Natural killer cell treated with Interleukin-12 subunit alpha and Interleukin-12 subunit beta and Interleukin-15 and Interleukin-18, amount 100 ng/mL, for 72 hours (primary cell): ENCODE measurements around the gene ATG2B. TPM values are rescaled to one million over a fixed set of nuclear protein-coding genes. Genes with fewer than 3 reads are reported as not detected.

Experiments
- ATAC-seq, 2 donors: fragments of 150-1000 bp; cut with Tn5 transposase in 1 of 2; sonication (Bioruptor Pico), chemical (Tn5 transposase) in 1 of 2; 2 replicates each; pipeline ENCODE4 v1.10.0; 2021
- DNase-seq: peaks from one replicate; pipeline ENCODE4 v3.0.0; 2022; ENCODE audit warnings: low spot score
- H3K27ac Mint-ChIP-seq, 2 donors: 1 replicate in 1 of 2; 2 replicates in 1 of 2; pipeline ENCODE4 v1.8.0; 2022; ENCODE audit warnings: mixed read lengths in 2 of 2, mild to moderate bottlenecking in 1 of 2, moderate library complexity in 1 of 2
- H3K27me3 Mint-ChIP-seq, 2 donors: 1 replicate in 1 of 2; 2 replicates in 1 of 2; pipeline ENCODE4 v1.8.0; 2022; ENCODE audit warnings: mixed read lengths in 2 of 2
- H3K36me3 Mint-ChIP-seq: one replicate; pipeline ENCODE4 v1.8.0; 2022; ENCODE audit warnings: mixed read lengths
- H3K4me1 Mint-ChIP-seq, 2 donors: 1 replicate in 1 of 2; 2 replicates in 1 of 2; pipeline ENCODE4 v1.8.0; 2022; ENCODE audit warnings: low read depth in 2 of 2, mixed read lengths in 2 of 2, mild to moderate bottlenecking in 1 of 2
- H3K4me3 Mint-ChIP-seq: one replicate; pipeline ENCODE4 v1.8.0; 2022; ENCODE audit warnings: mixed read lengths
- H3K9me3 Mint-ChIP-seq: 2 replicates; pipeline ENCODE4 v1.8.0; 2022; ENCODE audit warnings: mixed read lengths
- total RNA-seq, 2 donors: library from RNA; stranded (reverse); gene quantifications; one replicate each; pipeline ENCODE4 v1.2.3, GENCODE V29; 2022

Gene ATG2B
- total RNA-seq, 2 donors from 2014 or later, result 19.1 to 31.8 TPM

DNA sequence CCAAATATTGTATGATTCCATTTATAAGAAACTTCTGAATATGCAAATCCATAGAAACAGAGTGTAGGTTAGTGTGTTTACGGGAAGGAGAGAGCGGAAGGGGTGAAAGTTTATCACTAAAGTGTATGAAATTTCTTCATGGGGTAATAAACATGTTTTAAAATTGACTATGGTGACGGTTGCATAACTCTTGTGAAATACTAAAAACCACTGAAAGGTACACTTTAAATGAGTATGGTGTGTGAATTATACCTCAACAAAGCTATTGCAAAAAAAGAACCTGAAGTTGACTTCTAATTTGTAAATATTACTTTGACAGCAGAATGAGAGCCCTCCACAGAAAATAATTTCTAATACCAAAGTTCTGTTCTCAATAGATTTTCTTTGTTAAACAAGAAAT, 47.1 kb downstream of the ATG2B start:
- Mint-ChIP-seq H3K27ac (no peak overlapping the region), H3K4me3 (no peak overlapping the region), H3K27me3 (no peaks in the 10 kb centered on the region), H3K4me1 (no peaks in the 10 kb centered on the region), H3K9me3 (no peaks in the 10 kb centered on the region), H3K36me3 (peaks cover 21% of the 10 kb centered on the region)
- no peak for ATAC-seq
- no peak for DNase-seq

DNA sequence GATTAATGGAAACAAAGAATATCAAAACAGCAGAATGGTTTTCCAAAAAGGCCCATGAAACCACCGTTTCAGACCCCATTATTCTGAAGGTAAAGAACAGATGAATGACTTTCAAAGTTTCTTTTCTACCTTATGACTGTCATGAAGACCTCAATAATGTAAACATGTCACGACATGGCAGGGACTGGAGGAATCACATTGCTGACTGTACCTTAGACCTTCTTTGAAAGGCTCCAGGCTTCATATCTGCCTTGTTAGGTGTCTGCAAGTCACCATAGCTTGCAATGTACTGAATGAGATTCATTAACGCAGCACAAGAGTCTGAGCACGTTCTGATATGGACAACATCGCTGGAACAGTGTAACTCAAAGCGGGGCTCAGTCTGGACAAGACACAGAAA, 52.2 kb downstream of the ATG2B start:
- no peaks in the 10 kb centered on the region for H3K27me3 Mint-ChIP-seq
- H3K4me1 Mint-ChIP-seq, result no peaks in the 10 kb centered on the region
- H3K9me3 Mint-ChIP-seq, result no peaks in the 10 kb centered on the region
- DNase-seq (no peak), ATAC-seq (no peak)
- H3K36me3 Mint-ChIP-seq, result peaks cover 31% of the 10 kb centered on the region
- no peak overlapping the region for H3K27ac Mint-ChIP-seq
- no peak overlapping the region for H3K4me3 Mint-ChIP-seq

DNA sequence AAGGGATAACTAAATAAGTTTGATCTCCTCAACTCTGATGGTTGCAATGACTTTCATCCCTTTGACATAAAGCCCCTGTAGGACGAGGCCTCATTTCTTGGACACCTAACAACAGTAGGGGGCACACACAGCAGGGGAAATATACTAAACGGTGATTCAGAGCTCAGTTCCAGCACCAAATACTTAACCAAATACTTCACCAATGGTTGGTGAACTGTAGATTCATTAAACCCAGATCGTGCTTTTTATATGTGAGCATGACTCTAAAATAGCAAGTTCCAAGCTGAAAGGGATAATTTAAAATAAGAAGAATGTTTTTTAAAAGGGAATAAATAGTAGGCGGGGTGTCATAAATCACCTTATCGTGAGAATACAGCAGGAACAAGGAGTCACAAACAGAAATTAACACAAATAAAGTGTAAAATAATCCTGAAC, 53.2 kb downstream of the ATG2B start:
- H3K4me3 Mint-ChIP-seq, result no peak overlapping the region
- peaks cover 28% of the 10 kb centered on the region for H3K36me3 Mint-ChIP-seq
- DNase-seq, result no peak
- no peak overlapping the region for H3K27ac Mint-ChIP-seq
- H3K4me1 Mint-ChIP-seq, result no peaks in the 10 kb centered on the region
- H3K9me3 Mint-ChIP-seq, result no peaks in the 10 kb centered on the region
- ATAC-seq, result no peak
- H3K27me3 Mint-ChIP-seq, result no peaks in the 10 kb centered on the region

DNA sequence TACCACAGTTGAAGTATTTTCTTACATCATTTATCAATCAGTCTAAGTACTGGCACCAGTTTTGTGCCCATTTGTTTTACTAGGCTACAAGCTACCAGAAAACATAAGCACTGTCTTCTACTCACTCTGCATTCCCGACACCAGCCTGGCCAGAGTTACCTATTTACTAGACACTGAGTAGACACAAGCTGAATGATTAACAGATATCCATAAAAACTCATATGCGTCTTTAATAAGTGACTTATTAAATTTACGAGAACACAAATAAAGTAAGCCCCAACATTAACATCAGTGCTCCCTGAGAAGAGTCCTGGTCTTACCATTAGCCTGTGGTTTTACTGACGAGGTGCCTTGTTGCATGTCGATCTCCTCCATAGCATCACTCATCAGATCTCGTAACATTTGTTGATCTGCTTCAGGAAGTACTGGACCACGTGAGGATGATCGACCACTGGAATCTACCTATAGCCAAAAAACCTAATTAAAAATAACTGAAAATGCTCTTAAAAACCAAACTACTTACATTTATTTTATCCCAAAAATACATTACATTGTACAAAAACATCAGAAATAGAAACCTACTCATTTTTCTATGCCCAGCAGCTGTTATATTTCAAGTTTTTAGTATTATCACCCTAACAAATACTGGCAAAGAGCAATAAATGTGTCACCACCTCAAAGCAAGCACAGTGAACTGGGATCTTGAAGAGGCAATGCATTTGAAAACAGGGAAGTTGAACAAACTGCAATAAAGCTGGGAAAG, 53.8 kb downstream of the ATG2B start:
- no peaks in the 10 kb centered on the region for H3K9me3 Mint-ChIP-seq
- H3K27me3 Mint-ChIP-seq, result no peaks in the 10 kb centered on the region
- H3K4me3 Mint-ChIP-seq, result no peak overlapping the region
- ATAC-seq (no peak), DNase-seq (no peak)
- no peak overlapping the region for H3K27ac Mint-ChIP-seq
- no peaks in the 10 kb centered on the region for H3K4me1 Mint-ChIP-seq
- H3K36me3 Mint-ChIP-seq, result peaks cover 28% of the 10 kb centered on the region

DNA sequence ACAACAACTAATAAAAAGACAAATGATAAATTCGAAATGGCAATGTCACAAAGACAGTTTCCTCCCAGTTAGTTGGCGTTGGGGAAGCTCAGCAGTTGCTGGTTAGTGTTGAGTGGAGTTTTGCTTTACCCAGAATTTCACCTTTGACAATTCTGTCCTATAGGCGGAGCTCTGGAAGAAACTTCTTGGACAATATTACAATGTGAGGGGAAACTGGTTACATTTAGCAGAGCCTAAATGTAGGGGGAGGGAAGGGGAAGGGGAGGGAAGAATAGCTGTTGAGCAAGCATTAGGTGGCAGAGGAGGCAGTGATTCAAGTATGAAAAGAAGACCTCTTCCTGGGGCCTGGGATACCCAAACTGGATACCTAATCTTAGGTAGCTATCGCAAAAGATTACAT, 55.7 kb downstream of the ATG2B start:
- H3K9me3 Mint-ChIP-seq, result no peaks in the 10 kb centered on the region
- no peaks in the 10 kb centered on the region for H3K4me1 Mint-ChIP-seq
- H3K36me3 Mint-ChIP-seq, result peaks cover 19% of the 10 kb centered on the region
- H3K4me3 Mint-ChIP-seq, result no peak overlapping the region
- no peaks in the 10 kb centered on the region for H3K27me3 Mint-ChIP-seq
- no peak for ATAC-seq
- H3K27ac Mint-ChIP-seq, result no peak overlapping the region
- DNase-seq, result no peak

DNA sequence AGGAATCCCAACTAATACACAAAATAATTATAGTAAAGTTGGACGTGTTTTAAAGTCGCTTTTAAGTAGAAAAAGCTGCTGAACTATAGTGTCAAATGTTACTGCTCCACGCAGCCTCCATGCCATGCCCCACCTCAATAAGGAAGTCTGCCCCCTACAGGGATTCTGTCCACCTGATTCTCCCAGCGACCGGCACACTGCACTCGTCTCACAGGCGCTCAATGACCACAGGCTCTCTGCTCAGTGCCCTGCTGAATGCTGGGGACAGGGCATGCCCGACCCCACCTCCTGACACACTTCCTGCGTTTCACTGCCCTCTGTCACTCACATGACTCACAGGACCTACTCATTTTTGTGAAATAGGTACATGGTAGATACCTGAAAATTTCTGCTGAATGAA, 58.2 kb downstream of the ATG2B start:
- DNase-seq (no peak), ATAC-seq (no peak)
- Mint-ChIP-seq H3K27ac (no peak overlapping the region), H3K4me3 (no peak overlapping the region), H3K36me3 (peaks cover 13% of the 10 kb centered on the region), H3K9me3 (no peaks in the 10 kb centered on the region), H3K27me3 (no peaks in the 10 kb centered on the region), H3K4me1 (no peaks in the 10 kb centered on the region)

DNA sequence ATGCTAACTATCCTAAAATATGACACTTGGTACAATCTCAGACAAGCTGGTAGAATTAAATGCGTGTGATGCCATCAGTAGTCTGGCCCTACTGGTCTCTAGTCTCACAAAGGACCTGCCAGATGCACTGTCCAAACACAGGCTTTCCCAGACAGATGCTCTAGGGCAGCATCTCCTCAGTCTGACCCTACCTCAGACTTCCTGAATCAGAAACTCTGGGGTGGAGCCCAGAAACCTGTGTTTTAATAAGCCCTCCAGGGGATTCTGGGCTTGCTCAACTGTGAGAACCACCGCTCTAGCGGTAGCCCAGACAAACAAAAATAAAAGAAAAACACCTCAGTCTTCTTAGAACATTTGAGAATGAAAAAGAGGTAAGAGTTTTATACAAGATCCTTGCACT, 59.2 kb downstream of the ATG2B start:
- H3K27me3 Mint-ChIP-seq, result no peaks in the 10 kb centered on the region
- H3K27ac Mint-ChIP-seq, result no peak overlapping the region
- peaks cover 11% of the 10 kb centered on the region for H3K36me3 Mint-ChIP-seq
- DNase-seq, result no peak
- H3K4me3 Mint-ChIP-seq, result no peak overlapping the region
- H3K4me1 Mint-ChIP-seq, result no peaks in the 10 kb centered on the region
- no peak for ATAC-seq
- H3K9me3 Mint-ChIP-seq, result no peaks in the 10 kb centered on the region

DNA sequence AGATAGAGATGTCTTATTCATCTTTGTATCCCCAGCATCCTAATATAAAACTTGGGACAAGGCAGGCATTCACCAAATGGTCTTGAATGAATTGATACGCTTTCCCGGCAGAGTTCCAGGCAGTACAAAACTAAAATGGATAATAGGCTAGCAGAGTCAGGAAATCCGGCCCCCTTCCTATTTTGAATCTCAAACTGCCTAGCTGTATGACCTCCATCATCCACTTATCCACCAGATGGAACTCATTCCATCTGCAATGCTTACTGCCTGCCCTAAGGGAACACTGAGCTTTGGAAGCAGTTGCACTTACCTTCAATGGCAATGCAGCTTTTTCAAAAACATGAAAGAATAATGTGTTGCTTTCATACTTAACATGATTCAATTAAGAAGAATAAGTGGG, 63.7 kb downstream of the ATG2B start:
- no peaks in the 10 kb centered on the region for H3K4me1 Mint-ChIP-seq
- H3K27me3 Mint-ChIP-seq, result no peaks in the 10 kb centered on the region
- H3K36me3 Mint-ChIP-seq, result peaks cover 3% of the 10 kb centered on the region
- no peak overlapping the region for H3K4me3 Mint-ChIP-seq
- no peak for DNase-seq
- ATAC-seq, result no peak
- H3K9me3 Mint-ChIP-seq, result no peaks in the 10 kb centered on the region
- H3K27ac Mint-ChIP-seq, result no peak overlapping the region

DNA sequence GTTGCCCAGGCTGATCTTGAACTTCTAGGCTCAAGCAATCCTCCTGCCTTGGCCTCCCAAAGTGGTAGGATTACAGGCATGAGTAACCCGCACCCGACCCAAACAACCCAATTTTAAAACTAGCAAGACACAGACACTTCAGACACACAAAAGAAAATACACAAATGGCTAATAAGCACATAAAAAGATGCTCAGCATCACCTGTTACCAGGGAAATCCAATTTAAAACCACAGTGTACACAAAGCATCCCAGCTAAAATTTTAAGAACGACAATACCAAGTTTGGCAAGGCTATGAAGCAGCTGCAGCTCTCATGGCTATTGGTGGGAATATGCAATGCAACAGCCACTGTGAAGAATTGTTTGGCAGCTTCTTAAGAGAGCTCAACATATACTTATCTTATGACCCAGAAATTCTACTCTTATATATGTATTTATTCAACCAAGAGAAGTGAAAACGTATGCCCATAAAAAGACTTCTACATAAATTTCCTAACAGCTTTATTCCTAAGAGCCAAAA, 65.1 kb downstream of the ATG2B start:
- DNase-seq, result no peak
- Mint-ChIP-seq H3K9me3 (no peaks in the 10 kb centered on the region), H3K27ac (no peak overlapping the region), H3K4me1 (no peaks in the 10 kb centered on the region), H3K4me3 (no peak overlapping the region), H3K27me3 (no peaks in the 10 kb centered on the region), H3K36me3 (peaks cover 10% of the 10 kb centered on the region)
- ATAC-seq, result no peak

DNA sequence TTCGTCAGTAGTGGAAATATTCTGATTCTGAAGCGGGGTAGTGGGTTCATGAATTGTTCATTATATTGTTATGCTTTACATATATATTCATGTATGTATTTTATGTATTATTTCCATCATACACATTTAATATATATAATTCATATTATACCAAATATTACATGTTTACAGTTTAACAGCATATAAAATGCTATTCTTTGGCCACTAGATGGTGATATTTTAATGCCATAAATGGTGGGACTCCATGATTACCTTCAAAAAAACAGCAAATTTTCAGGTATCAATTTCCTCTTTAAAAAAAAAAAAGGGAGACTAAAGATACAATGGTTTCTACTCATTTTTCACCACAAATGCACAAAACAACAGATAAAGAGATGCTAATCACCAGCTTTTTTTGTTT, 66.1 kb downstream of the ATG2B start:
- Mint-ChIP-seq H3K36me3 (peaks cover 10% of the 10 kb centered on the region), H3K9me3 (no peaks in the 10 kb centered on the region), H3K4me3 (no peak overlapping the region), H3K4me1 (no peaks in the 10 kb centered on the region), H3K27ac (no peak overlapping the region), H3K27me3 (no peaks in the 10 kb centered on the region)
- no peak for DNase-seq
- ATAC-seq, result no peak

DNA sequence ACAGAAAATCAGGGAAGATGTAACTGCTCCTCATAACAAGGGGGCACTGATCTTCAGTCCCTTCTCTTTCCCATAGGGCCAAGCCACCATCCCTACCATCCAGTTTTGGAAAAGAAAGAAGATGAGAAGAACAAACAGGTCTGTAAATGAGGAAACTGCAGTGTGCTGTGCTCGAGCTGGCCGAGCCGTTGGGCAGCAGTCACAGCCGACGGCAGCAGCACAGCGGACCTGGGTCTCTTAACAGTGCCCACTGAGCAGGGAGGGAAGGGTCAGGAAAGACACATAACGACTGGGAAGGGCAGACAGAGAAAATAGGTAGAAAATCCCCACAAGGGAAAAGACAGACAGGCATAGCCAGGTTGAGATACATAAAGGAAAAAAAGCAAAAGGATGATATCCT, 68.9 kb downstream of the ATG2B start:
- H3K4me1 Mint-ChIP-seq, result no peaks in the 10 kb centered on the region
- H3K27ac Mint-ChIP-seq, result no peak overlapping the region
- H3K9me3 Mint-ChIP-seq, result no peaks in the 10 kb centered on the region
- ATAC-seq (no peak), DNase-seq (no peak)
- no peaks in the 10 kb centered on the region for H3K27me3 Mint-ChIP-seq
- H3K36me3 Mint-ChIP-seq, result peaks cover 15% of the 10 kb centered on the region
- no peak overlapping the region for H3K4me3 Mint-ChIP-seq

DNA sequence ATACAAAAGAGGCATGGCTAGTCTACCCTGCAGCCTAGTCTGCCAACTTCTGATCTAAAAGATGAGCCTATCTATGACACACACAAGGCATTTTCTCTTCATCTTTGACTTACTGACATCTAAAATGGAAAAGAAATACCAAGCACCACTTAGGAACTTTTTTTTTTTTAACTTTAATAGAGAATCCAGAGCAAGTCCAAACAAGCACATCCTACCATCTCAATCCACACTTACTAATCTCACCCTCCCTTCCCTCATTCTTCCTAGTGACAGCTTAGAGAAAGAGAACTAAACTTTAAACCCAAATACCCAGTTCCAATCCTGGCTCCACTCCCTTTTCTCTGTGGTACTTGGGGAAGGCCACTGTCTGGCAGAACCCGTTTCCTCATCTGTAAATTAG, 75.3 kb downstream of the ATG2B start:
- Mint-ChIP-seq H3K36me3 (peaks cover 17% of the 10 kb centered on the region), H3K4me1 (peaks cover 0 to 3% of the 10 kb centered on the region in 2 donors), H3K27me3 (no peaks in the 10 kb centered on the region), H3K27ac (no peak overlapping the region), H3K4me3 (no peak overlapping the region), H3K9me3 (no peaks in the 10 kb centered on the region)
- ATAC-seq (no peak), DNase-seq (no peak)

DNA sequence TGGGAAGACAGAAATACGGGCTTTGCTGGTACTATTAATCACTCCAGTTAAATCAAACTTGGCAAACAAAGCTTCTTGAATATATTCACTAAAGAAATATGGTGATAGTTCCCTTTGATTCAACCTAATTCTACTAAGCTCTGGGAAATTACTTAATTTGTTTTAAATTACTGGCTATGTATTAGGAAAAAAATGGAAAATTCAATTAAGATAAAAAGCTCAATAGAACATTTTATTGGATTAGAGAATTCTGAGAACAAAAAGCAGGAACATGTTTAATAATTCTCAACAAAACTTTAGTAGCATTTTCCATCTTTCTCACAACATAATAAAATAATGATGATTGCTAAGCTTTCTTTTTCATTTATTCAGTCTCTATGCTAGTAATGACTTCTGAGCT, 76.9 kb downstream of the ATG2B start:
- ATAC-seq (no peak), DNase-seq (no peak)
- Mint-ChIP-seq H3K36me3 (peaks cover 17% of the 10 kb centered on the region), H3K27me3 (no peaks in the 10 kb centered on the region), H3K27ac (no peak overlapping the region), H3K9me3 (no peaks in the 10 kb centered on the region), H3K4me1 (peaks cover 0 to 3% of the 10 kb centered on the region in 2 donors), H3K4me3 (no peak overlapping the region)

DNA sequence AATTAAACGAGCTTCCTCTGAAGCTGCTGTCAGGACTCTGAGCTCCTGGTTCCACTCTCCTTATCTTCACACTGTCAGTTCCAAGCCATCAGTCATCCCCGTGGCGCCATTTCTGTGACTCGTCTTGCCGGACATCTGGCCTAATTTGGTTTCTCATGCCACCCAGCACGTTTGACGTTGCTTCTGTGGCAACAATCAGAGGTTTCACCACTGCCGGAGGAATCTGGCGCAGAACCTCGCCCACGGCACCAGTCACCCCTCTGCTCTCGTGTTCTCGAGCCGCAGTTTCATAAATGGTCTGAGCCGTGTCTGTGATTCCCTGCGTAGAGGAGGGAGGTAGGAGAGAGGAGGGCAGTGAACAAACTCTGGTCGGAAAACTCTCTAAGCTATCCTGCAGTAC, 77.5 kb downstream of the ATG2B start:
- ATAC-seq (no peak), DNase-seq (no peak)
- Mint-ChIP-seq H3K9me3 (no peaks in the 10 kb centered on the region), H3K36me3 (peaks cover 17% of the 10 kb centered on the region), H3K4me3 (no peak overlapping the region), H3K4me1 (peaks cover 0 to 3% of the 10 kb centered on the region in 2 donors), H3K27me3 (no peaks in the 10 kb centered on the region), H3K27ac (no peak overlapping the region)

DNA sequence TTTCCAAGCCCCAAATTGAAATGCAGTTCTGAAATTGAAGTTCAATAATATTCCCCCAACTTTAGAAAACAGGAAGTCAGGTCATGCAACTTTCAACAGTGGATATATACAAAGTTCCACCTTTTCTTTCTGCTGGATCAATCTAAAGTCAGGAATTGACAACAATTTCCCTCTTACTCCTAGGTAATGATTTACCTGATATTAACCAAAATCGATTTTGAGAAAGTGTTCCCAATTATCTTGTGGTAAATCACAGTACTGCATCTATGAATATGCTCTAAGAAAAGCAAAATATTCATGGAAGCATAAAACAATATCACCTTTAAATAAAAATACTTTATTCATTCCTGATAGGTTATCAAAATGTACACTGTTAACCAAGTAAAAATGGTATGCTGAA, 78.7 kb downstream of the ATG2B start:
- ATAC-seq, result no peak
- H3K27me3 Mint-ChIP-seq, result no peaks in the 10 kb centered on the region
- peaks cover 12% of the 10 kb centered on the region for H3K36me3 Mint-ChIP-seq
- no peak overlapping the region for H3K4me3 Mint-ChIP-seq
- peak overlapping the region in 1 of 2 donors; percentile 37 for H3K27ac Mint-ChIP-seq
- peaks cover 0 to 3% of the 10 kb centered on the region in 2 donors for H3K4me1 Mint-ChIP-seq
- no peak for DNase-seq
- no peaks in the 10 kb centered on the region for H3K9me3 Mint-ChIP-seq
